H1 (cell line): ENCODE measurements around the gene ITPKC. TPM values are rescaled to one million over a fixed set of nuclear protein-coding genes. Genes with fewer than 3 reads are reported as not detected.

Experiments
- BCL11A ChIP-seq, 2 experiments: IDR thresholded peaks; one replicate each; pipeline ENCODE4 v1.6.1; 2011; ENCODE audit warnings: low read depth in 2 of 2, low read length in 2 of 2, mild to moderate bottlenecking in 2 of 2
- CEBPB ChIP-seq: IDR thresholded peaks from 2 replicates; pipeline ENCODE4 v1.6.1; 2012; ENCODE audit warnings: low read depth, low read length
- GTF2F1 ChIP-seq: IDR thresholded peaks from 2 replicates; pipeline ENCODE4 v1.6.1; 2012; ENCODE audit warnings: low read depth, low read length, improper control_type of control experiment, borderline replicate concordance
- HDAC6 ChIP-seq: IDR thresholded peaks from one replicate; pipeline ENCODE4 v1.7.1; 2012; ENCODE audit warnings: low read depth, mild to moderate bottlenecking, inconsistent platforms, low read length, moderate library complexity
- JUN ChIP-seq: IDR thresholded peaks from 2 replicates; pipeline ENCODE4 v1.6.1; 2011; ENCODE audit warnings: low read depth, mild to moderate bottlenecking, improper control_type of control experiment, low read length
- MAFK ChIP-seq: IDR thresholded peaks from 2 replicates; pipeline ENCODE4 v1.6.1; 2012; ENCODE audit warnings: low read depth, mild to moderate bottlenecking, improper control_type of control experiment, low read length
- RBBP5 ChIP-seq: IDR thresholded peaks from 2 replicates; pipeline ENCODE4 v1.7.1; 2012; ENCODE audit warnings: low read depth, mild to moderate bottlenecking, inconsistent platforms, low read length, moderate library complexity, borderline replicate concordance
- RFX5 ChIP-seq: IDR thresholded peaks from 2 replicates; pipeline ENCODE4 v1.6.1; 2011; ENCODE audit warnings: low read depth, low read length, improper control_type of control experiment, borderline replicate concordance
- SAP30 ChIP-seq: fragments of 300-600 bp; sonication (generic); IDR thresholded peaks from 2 replicates; pipeline ENCODE4 v1.7.1; 2012; ENCODE audit warnings: low read length, moderate library complexity, mild to moderate bottlenecking, inconsistent platforms; ENCODE audit not compliant: insufficient read depth, insufficient replicate concordance
- SIX5 ChIP-seq: IDR thresholded peaks from 2 replicates; pipeline ENCODE4 v1.6.1; 2011; ENCODE audit warnings: mild to moderate bottlenecking, low read depth, low read length
- SRF ChIP-seq: IDR thresholded peaks from 2 replicates; pipeline ENCODE4 v1.6.1; 2011; ENCODE audit warnings: mild to moderate bottlenecking, low read depth, low read length, moderate library complexity
- TCF12 ChIP-seq: IDR thresholded peaks from 2 replicates; pipeline ENCODE4 v1.6.1; 2011; ENCODE audit warnings: low read depth, mild to moderate bottlenecking, low read length
- polyA plus RNA-seq, 7 experiments: library from polyadenylated mRNA; depleted of rRNA in 3 of 7; stranded (reverse) in 5 of 7; unstranded in 2 of 7; fragments of >200 nt in 5 of 7; fragments of 200-250 nt in 2 of 7; gene quantifications; 1 replicate in 5 of 7; 2 replicates in 1 of 7; 4 replicates in 1 of 7; pipeline versions ENCODE4 v1.2.1 to v1.2.3, GENCODE V29; 2011 to 2013; ENCODE audit warnings: missing spikeins in 2 of 7, mixed read lengths in 2 of 7
- total RNA-seq: library from RNA; stranded (reverse); fragmentation: NEBNext Ultra II Directional; extraction: Animal tissue kit (Norgen Biotek cat#: 25700); gene quantifications from 2 replicates; pipeline ENCODE4 v1.2.1, GENCODE V29; 2021

Gene ITPKC
- total and polyA plus RNA-seq, 2 of the 8 experiments (the other 6 are each of a cell fraction or from before 2014, with no cell fraction given): 5.2 to 8.9 TPM

DNA sequence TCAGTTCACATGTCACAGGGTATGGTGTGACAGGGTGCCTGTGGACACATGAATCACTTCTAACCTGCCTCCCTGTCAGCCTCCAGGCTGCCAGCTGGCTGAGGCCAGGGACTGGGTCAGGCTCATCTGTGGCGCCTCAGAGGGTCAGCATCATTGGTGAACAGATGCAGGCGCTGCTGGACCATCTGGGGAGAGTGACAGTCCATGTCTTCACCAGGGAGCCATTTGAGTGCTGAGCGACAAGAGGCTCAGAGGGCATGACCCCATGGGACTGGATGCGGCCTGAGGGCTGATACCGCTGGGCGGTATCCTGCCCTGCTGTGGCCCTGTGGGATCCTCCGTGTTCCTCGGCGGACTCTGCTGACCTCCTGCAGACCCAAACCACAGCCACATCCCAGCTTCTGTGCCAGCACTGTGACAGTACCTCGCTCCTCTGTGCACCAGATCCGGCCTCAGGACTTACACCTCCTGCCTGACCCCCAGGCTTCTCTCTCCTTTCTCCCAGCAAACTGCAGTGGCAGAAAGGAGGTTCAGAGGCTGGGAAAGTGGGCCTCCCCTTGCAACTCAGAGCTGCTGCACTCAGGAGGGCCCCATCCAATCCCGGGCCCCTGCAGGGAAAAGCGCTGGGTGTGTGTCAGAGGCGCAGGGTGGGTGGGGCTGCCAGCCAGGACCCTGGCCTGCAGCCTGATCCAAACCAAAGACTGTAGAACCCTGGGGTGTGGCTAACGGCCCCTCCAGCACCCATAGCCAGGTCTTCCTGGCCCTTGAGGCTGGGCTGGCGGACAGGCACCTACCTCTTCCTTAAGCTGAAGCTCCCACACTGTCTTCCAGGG, 23.2 kb downstream of the ITPKC start (continued):
- no peak for TF ChIP-seq RBBP5
- TF ChIP-seq BCL11A (IDR thresholded peaks at IDR 0.05; ENCODE audit: low read depth in 2 of 2, low read length in 2 of 2): no peak
- no peak for TF ChIP-seq SAP30
- no peak for TF ChIP-seq GTF2F1
- no peak for TF ChIP-seq MAFK
- no peak for TF ChIP-seq JUN
- TF ChIP-seq CEBPB: no peak
- no peak for TF ChIP-seq SRF
- no peak for TF ChIP-seq TCF12
- no peak for TF ChIP-seq HDAC6
- no peak for TF ChIP-seq RFX5
- no peak for TF ChIP-seq SIX5
